K562 (cell line): ENCODE data around the gene JPT1. TPM values are rescaled to one million over a fixed set of nuclear protein-coding genes. Genes with fewer than 3 reads are reported as not detected.

Experiments used
- DDX20 ChIP-seq: fragments of 450-650 bp; IDR thresholded peaks from 2 replicates; pipeline ENCODE4 v1.6.1; 2016; ENCODE audit warnings: missing genetic modification characterization, low read depth, mild to moderate bottlenecking, missing compliant biosample characterization, moderate library complexity
- FOXK1 ChIP-seq: sonication (generic); formaldehyde crosslinking; IDR thresholded peaks from 2 replicates; pipeline ENCODE4 v1.8.0; 2022; ENCODE audit warnings: missing genetic modification reagents, mild to moderate bottlenecking, borderline replicate concordance
- FOXP1 ChIP-seq: sonication (generic); formaldehyde crosslinking; IDR thresholded peaks from 2 replicates; pipeline ENCODE4 v1.8.0; 2022; ENCODE audit warnings: mild to moderate bottlenecking, missing genetic modification reagents
- GTF2E2 ChIP-seq: fragments of 200-800 bp; sonication (Bioruptor generic); IDR thresholded peaks from 2 replicates; pipeline ENCODE4 v1.6.1; 2016; ENCODE audit warnings: missing genetic modification characterization, missing compliant biosample characterization
- HDAC6 ChIP-seq: IDR thresholded peaks from 2 replicates; pipeline ENCODE4 v1.6.1; 2012; ENCODE audit warnings: low read depth, mild to moderate bottlenecking, control low read depth, inconsistent platforms, low read length, moderate library complexity
- MCM3 ChIP-seq: fragments of 450-650 bp; IDR thresholded peaks from 2 replicates; pipeline ENCODE4 v1.6.1; 2016
- MYNN ChIP-seq, 2 experiments: sonication (generic); formaldehyde crosslinking in 1 of 2; IDR thresholded peaks; 2 replicates each; pipeline versions ENCODE4 v1.5.0 to v1.6.1; 2016 to 2020; ENCODE audit warnings: antibody characterized with exemption in 1 of 2, missing genetic modification reagents in 1 of 2
- NEUROD1 ChIP-seq: fragments of 150-350 bp; IDR thresholded peaks from 2 replicates; pipeline ENCODE4 v1.6.1; 2014; ENCODE audit warnings: borderline replicate concordance, low read length, low read depth; ENCODE audit not compliant: partially characterized antibody
- RBM34 ChIP-seq: fragments of 200-400 bp; formaldehyde crosslinking; IDR thresholded peaks from 2 replicates; pipeline ENCODE4 v1.6.1; 2018; ENCODE audit warnings: low read length, borderline replicate concordance; ENCODE audit not compliant: insufficient read depth
- RFX1 ChIP-seq: fragments of 450-650 bp; IDR thresholded peaks from 2 replicates; pipeline ENCODE4 v1.6.1; 2016; ENCODE audit warnings: mild to moderate bottlenecking, moderate library complexity
- SIN3B ChIP-seq: fragments of 450-650 bp; IDR thresholded peaks from 2 replicates; pipeline ENCODE4 v1.6.1; 2017; ENCODE audit warnings: low read depth, mild to moderate bottlenecking, moderate library complexity
- SLC30A9 ChIP-seq: fragments of 250-450 bp; sonication (Bioruptor Pico); IDR thresholded peaks from 2 replicates; pipeline ENCODE4 v1.8.0; 2022; ENCODE audit warnings: mild to moderate bottlenecking, moderate library complexity
- TBL1XR1 ChIP-seq, 2 experiments: IDR thresholded peaks; 2 replicates each; pipeline ENCODE4 v1.6.1; 2012; ENCODE audit warnings: improper control_type of control experiment in 2 of 2, low read length in 2 of 2, mild to moderate bottlenecking in 1 of 2
- ZNF407 ChIP-seq: fragments of 450-650 bp; IDR thresholded peaks from 2 replicates; pipeline ENCODE4 v1.6.1; 2016; ENCODE audit warnings: low read depth
- ZNF583 ChIP-seq: fragments of 250-450 bp; sonication (Bioruptor Pico); IDR thresholded peaks from 2 replicates; pipeline ENCODE4 v1.4.0; 2020
- ZNF717 ChIP-seq: fragments of 250-450 bp; sonication (Bioruptor Pico); IDR thresholded peaks from 2 replicates; pipeline ENCODE4 v1.5.0; 2021
- polyA plus RNA-seq, 8 experiments: library from polyadenylated mRNA; depleted of rRNA in 4 of 8; stranded (reverse) in 5 of 8; unstranded in 3 of 8; fragments of >200 nt; fragmentation: Nextera tagmentation in 2 of 8; fragmentation: Illumina TruSeq in 1 of 8; extraction: Ambion mirVana in 2 of 8; extraction: Trizol in 1 of 8; gene quantifications; 2 replicates each; pipeline versions ENCODE4 v1.2.1 to v1.2.3, GENCODE V29; 2011 to 2014; ENCODE audit warnings: inconsistent platforms in 1 of 8, missing spikeins in 1 of 8
- total RNA-seq, 7 experiments: library from RNA; depleted of rRNA in 6 of 7; stranded (reverse); fragments of >200 nt in 6 of 7; fragmentation: Illumina TruSeq in 2 of 7; extraction: Trizol in 2 of 7; gene quantifications; 2 replicates each; pipeline versions ENCODE4 v1.2.1 to v1.2.3, GENCODE V29; 2011 to 2021; ENCODE audit warnings: low replicate concordance in 1 of 7
- TF ChIP-seq, protein P1 (sequence below), 3 experiments: fragments of 200-800 bp in 1 of 3; fragments of 250-450 bp in 1 of 3; fragments of 450-650 bp in 1 of 3; sonication (Bioruptor Pico) in 1 of 3; sonication (Bioruptor generic) in 1 of 3; formaldehyde crosslinking in 1 of 3; IDR thresholded peaks; 2 replicates each; pipeline versions ENCODE4 v1.6.1 to v1.8.0; 2016 to 2022; ENCODE audit warnings: mild to moderate bottlenecking in 2 of 3, missing genetic modification characterization in 2 of 3, missing compliant biosample characterization in 1 of 3, moderate library complexity in 1 of 3

JPT1 gene
- total and polyA plus RNA-seq, 9 of the 15 experiments (the other 6 are each of a cell fraction or from before 2014, with no cell fraction given): 56.7 to 292 (median 144) TPM

- TF ChIP-seq ZNF407: no peak
- no peak for TF ChIP-seq FOXK1 (CRISPR knock-in tag)
- peak; percentile 61; the same call in 1 of the 2 replicates for TF ChIP-seq GTF2E2 (tag)
- TF ChIP-seq ZNF583: peak; percentile 68; the same call in 1 of the 2 replicates
- peak; percentile 1 for TF ChIP-seq NEUROD1
- peak; percentile 86; the same call in 1 of the 2 replicates for TF ChIP-seq FOXP1 (CRISPR knock-in tag)
- no peak for TF ChIP-seq MYNN (IDR thresholded peaks at IDR 0.05)
- no peak for TF ChIP-seq MYNN (CRISPR knock-in tag; IDR thresholded peaks at IDR 0.05)
- TF ChIP-seq, protein P1, sequence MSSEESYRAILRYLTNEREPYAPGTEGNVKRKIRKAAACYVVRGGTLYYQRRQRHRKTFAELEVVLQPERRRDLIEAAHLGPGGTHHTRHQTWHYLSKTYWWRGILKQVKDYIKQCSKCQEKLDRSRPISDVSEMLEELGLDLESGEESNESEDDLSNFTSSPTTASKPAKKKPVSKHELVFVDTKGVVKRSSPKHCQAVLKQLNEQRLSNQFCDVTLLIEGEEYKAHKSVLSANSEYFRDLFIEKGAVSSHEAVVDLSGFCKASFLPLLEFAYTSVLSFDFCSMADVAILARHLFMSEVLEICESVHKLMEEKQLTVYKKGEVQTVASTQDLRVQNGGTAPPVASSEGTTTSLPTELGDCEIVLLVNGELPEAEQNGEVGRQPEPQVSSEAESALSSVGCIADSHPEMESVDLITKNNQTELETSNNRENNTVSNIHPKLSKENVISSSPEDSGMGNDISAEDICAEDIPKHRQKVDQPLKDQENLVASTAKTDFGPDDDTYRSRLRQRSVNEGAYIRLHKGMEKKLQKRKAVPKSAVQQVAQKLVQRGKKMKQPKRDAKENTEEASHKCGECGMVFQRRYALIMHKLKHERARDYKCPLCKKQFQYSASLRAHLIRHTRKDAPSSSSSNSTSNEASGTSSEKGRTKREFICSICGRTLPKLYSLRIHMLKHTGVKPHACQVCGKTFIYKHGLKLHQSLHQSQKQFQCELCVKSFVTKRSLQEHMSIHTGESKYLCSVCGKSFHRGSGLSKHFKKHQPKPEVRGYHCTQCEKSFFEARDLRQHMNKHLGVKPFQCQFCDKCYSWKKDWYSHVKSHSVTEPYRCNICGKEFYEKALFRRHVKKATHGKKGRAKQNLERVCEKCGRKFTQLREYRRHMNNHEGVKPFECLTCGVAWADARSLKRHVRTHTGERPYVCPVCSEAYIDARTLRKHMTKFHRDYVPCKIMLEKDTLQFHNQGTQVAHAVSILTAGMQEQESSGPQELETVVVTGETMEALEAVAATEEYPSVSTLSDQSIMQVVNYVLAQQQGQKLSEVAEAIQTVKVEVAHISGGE (CRISPR knock-in tag; IDR thresholded peaks at IDR 0.05): peak in 2 of 3 experiments; percentile 76 to 94; a peak in 4 of 6 replicates
- no peak for TF ChIP-seq TBL1XR1 (IDR thresholded peaks at IDR 0.05; ENCODE audit: low read length in 2 of 2)
- TF ChIP-seq HDAC6: no peak
- TF ChIP-seq DDX20 (tag): no peak
- no peak for TF ChIP-seq ZNF717 (CRISPR knock-in tag)
- no peak for TF ChIP-seq RFX1
- TF ChIP-seq MCM3: no peak
- no peak for TF ChIP-seq RBM34
- TF ChIP-seq SLC30A9 (CRISPR knock-in tag): no peak
- TF ChIP-seq SIN3B: peak; percentile 89
Observed at GRCh38 chr17:75131278-75132017, 22.9 kb downstream of the JPT1 start, which contains the start of gene NT5C (continued).
